Head of caudate nucleus (tissue), 42 donors: ENCODE data around the gene LRFN2.

ENCODE experiments used
- DNase-seq, 42 donors: peaks; one replicate each; pipeline versions ENCODE4 v3.0.0 to v3.0.0-alpha.2; 2020 to 2021; ENCODE audit warnings: mixed read lengths in 7 of 42
- intact Hi-C: fragments of 100-400 bp; cut with DNase I; formaldehyde crosslinking; loops from one replicate; pipeline ENCODE4 v1.15.0; 2022

LRFN2 gene

GRCh38 chr6:40455686-40456389 is 131.3 kb downstream of the LRFN2 start:
- intact Hi-C loops = no loop called here
- no peak for DNase-seq

- intact Hi-C loops = no loop called here
- DNase-seq = no peak
Observed at GRCh38 chr6:40450483-40450882, 136.7 kb downstream of the LRFN2 start.

GRCh38 chr6:40444811-40445210 is 142.4 kb downstream of the LRFN2 start:
- DNase-seq = no peak
- intact Hi-C loops = no loop called here

GRCh38 chr6:40444312-40444711 is 142.9 kb downstream of the LRFN2 start:
- intact Hi-C loops = no loop called here
- DNase-seq = no peak

- DNase-seq = no peak
- intact Hi-C loops = no loop called here
Observed at GRCh38 chr6:40443842-40444241, 143.3 kb downstream of the LRFN2 start.

DNA sequence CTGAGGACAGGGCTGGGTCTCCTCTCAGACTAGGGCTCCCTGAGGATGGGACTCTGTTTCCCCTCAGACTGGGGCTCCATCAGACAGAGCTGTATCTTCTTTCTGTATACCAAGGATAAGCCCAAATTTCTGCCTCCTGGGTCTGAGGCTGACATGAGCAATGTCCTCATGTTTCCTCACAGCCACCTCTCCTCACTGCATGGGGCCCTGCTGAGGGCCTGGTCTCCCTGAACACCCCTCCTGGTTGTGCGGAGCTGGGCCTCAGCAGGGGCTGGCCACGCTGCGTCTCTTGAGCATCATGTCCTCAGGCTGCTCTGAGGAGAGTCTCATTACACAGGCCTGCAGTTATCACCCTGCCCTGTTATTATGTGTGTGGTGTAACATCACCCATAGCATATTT is 144.6 kb downstream of the LRFN2 start:
- DNase-seq = no peak
- intact Hi-C loops = no loop called here

- intact Hi-C loops = no loop called here
- DNase-seq = peak in 19 of 42 donors; percentile 2 to 63 (median 17)
Observed at GRCh38 chr6:40441150-40441549, 146.0 kb downstream of the LRFN2 start.

GRCh38 chr6:40440053-40440452 is 147.1 kb downstream of the LRFN2 start:
- intact Hi-C loops = no loop called here
- DNase-seq = no peak

DNA sequence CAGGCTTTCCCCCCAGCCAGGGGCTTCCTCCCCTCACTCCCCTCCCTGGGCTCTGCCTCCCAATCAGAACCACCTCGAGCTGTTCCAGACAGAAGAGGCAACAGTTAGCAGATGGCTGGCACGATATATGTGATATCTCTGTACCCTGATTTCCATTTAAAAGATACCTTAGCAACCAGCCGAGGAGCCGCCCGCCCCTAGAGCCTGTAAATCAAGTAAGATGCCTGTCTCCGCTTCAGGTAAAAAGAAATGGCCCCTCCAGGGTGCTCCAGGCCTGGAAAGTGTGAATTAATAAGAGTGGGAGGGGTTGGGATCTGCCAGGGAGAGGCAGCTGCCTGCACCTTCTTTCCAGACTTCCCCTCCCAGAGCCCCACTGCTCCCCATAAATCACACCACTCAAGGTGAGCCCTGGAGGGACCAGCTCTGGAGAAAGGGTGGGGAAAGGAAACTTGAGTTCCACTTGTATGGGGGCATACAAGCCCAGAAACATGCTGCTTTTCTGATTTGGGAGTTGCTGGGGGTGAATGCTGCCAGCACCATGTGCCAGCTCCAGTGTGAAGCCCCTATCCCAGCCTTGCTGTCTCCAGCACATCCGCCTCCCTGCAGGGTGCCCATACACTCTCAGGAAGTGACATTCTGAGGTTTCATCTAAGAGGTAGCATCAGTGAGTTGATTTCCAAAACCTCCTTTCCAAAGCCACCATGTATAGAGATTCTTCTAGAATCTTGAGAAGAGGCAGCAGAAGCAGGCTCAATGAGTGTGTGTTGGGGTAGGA is 148.0 kb downstream of the LRFN2 start:
- intact Hi-C loops = no loop called here
- DNase-seq = no peak

GRCh38 chr6:40438246-40438887 is 148.8 kb downstream of the LRFN2 start:
- no peak for DNase-seq
- intact Hi-C loops = no loop called here

DNA sequence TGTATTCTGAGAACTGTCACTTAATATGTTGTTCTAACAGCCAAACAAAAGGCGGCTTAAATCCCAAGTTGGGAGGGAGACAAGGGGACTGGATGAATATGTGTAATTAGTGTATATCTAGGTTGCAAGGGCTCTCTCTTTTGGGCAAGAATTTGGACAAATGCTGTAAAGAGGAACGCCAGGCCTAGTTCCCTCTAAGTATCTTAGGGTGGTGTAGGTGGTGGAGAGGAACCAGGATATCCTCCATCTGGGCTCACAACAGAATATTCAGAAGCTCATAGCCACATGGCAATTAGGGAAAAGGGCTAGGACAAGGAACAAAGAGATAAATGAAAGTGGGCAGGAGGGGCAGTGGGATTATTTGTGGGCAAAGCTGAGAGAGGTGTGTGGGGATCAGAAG is 149.5 kb downstream of the LRFN2 start:
- intact Hi-C loops = no loop called here

DNA sequence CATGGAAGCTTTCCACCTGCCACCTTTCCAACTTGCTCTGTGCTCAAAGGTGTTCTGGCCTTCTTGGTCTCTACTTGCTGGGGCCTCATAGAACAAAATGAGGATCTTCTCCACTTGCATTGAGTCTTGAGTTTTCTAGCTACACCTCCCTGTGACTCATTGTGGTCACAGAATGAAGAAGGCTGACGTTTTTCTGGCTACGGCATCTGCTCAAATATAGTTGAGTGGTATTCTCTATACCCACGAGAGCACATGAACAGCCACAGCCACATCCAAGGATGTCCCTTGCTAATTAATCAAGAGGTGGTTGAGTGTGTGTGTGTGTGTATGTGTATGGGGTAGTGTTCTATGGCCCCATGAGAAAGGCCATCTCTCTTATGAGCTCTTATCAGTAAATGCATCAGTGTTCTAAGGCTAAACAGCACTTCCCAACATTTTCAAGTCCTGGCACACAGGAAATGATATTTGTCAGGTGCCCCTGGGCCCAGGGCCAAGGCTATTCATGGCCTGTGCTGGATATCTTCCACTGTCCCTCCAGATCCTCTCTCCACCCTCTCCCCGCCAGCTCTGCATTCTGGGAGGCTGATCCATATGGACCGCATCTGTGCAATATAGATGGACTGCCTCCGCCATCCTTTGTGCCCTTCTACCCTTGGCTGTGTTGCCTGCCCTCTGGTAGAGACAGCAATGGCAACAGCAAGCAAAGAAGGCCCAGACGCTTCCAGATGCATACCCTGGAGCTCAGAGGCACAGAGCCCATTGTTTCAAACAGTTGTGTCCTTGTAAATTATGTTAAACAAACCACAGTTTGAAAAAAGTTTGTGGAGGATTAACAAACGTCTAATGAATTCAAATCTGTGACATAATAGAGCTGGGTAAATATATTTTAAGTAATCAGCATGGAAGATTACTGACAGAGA is 150.2 kb downstream of the LRFN2 start:
- intact Hi-C loops = no loop called here

More for the DNA sequence above, 149.5 kb downstream of the LRFN2 start:
- no peak for DNase-seq

DNA sequence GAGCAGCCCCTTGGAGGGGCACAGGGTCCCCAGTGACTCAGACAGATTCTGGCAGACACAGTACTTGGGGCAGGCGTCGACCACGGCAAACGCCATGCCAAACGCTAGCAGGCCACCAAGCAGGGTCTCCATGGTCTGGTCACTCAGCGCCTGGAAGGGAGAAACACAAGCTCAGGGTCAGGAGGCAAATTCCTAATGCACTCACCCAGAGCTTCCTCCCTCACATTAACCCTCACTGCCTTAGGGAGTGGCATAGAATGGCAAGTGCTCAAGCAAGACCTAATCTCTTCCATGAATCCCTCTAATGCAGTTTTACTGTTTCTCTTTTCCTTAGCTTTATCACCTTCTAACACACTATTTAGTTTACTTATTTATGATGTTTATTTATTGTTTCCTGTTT is 154.2 kb downstream of the LRFN2 start:
- intact Hi-C loops = no loop called here
- no peak for DNase-seq

More for the DNA sequence above, 150.2 kb downstream of the LRFN2 start:
- DNase-seq = peak in 23 of 42 donors; percentile 12 to 72 (median 37)

DNA sequence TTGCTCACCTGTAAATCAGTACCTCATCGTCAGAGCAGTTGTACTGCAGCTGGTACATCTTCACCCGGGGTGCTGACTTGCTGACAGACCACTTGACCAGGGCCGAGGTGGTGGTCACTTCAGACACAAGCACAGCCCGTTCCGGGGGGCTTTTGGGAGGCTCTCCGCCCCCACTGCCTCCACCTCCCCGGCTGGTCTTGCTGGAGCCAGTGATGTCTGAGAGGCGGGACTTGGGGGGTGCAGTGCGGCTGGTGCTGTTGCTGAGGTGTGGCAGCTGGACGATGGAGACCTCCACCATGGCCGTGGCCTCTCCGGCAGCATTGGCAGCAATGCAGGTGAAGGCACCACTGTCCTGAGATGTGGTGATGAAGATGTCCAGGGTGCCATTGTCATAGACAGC is 155.5 kb downstream of the LRFN2 start:
- no peak for DNase-seq
- intact Hi-C loops = no loop called here

GRCh38 chr6:40427196-40427595 is 160.0 kb downstream of the LRFN2 start:
- intact Hi-C loops = no loop called here
- no peak for DNase-seq

DNA sequence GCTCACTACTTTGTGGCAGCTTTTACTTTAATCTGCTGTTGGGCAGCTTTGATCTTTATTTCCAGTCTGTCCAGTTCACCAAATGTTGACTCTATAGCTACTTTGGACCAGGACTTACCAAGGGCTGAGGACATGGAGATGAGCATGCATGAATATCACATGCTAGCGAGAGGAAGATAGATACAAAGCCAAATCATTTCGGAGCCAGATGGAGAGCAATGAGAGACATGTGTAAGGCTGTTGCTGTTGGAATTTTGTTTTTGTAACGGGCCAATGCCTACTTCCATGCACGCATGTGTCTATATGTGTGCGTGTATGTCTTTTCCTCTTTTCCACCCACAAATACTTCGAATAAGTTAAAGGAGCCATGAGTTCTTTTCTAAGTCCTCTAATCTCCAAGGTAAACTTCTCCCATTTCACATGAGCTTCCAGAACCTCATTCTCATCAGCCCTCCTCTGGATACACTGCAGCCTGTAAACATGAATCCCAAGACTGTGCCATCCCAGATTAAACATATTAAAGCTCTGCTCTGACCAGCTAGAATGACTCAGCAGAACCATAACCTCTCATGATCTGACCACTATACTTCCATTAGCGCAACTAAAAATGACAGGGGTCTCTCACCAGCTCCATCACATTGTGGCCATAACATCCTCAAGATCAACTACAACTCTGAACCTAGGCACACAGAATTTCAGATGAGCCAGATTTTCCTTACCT is 160.7 kb downstream of the LRFN2 start:
- intact Hi-C loops = no loop called here
- DNase-seq = no peak

- DNase-seq = peak in 15 of 42 donors; percentile 5 to 49 (median 28)
- intact Hi-C loops = no loop called here
Observed at GRCh38 chr6:40425192-40425919, 161.8 kb downstream of the LRFN2 start.

GRCh38 chr6:40422046-40422445 is 165.1 kb downstream of the LRFN2 start:
- intact Hi-C loops = no loop called here
- no peak for DNase-seq
